HG03066 (cell line): ENCODE results near the gene OGN.
A peak's percentile ranks its signal among the peaks of the same experiment; 100 is the strongest.

Experiments used
- ATAC-seq: cut with Tn5 transposase; IDR thresholded peaks from one replicate; pipeline ENCODE4 v1.9.1; 2021; ENCODE audit warnings: low read depth; ENCODE audit not compliant: unreplicated experiment

Gene OGN

DNA sequence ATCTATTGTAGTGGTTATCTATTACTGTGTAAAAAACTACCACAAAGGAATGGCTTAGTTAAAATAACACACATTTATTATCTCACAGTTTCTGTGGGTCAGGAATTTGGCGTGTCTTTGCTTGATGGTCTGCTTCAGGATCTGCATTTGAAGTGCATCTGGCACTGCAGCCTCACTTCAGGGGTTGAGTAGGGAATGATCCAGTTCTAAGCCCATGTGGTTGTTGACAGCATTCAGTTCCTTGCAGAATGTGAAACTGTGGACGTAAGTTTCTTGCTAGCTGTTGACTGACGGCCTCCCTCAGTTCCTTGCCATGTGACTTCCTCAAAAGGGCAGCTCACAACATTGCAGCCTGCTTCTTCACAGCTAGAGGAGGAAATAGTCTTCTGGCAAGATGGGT is 2.1 kb upstream of the OGN start:
- peak; percentile 63 for ATAC-seq

DNA sequence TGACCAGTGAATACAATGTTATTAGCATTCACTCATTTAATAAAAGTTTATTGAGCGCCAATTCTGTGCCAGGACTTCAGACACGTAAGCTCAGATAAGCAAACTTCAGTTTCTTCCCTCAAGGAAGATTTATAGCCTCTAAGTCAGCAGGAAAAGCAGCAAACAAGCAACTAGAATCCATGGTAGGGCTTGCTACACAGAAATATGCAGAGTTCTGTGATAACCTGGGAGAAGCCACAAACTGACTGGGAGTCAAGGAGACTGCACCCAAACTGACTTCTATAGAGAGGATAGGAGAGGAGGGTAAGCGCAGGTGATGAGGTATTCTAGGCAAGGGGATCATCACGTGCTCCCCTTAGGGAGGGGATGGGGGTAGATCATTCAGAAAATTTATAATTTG is 1.4 kb upstream of the OGN start:
- no peak for ATAC-seq

DNA sequence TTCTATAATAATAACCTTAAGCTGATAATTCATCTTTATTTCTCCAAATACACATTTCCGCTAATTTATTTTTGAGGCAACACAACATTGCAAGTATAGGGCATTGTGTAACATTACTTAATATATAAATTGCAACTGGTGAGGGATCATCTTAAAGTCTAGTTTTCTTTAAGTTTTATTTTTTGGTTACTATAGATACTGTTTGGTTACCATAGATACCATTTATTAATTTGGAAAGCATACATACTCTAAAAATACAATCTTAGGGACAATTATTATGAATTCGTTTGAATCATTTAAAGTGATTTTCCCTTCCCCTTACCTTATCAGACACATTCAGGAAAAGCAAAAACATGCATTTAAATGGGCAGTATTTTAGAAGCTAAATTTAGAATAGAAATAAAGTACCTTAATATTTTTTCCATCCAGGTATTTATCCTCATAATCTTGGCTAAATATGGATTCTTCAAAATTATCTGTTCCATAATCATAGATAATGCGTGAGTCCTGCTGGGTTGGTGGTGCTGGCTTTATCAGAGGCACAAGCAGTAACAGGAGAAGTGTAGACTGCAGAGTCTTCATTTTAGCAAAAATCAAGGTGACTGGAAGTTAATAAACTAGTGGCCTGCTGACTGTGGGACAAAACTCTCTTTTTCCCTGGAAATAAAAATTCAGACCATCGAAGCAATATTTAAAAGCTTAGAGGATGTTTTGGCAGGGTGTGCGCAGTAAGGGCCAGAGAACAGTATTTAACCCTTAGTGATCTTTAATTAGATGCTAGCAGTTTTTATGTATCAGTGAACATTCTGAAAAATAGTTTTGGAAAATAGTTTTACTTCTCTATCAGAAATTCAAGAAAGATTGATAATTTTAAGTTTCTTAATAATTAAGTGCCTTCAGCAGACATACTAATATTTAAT is 1.3 kb downstream of the OGN start:
- no peak for ATAC-seq

DNA sequence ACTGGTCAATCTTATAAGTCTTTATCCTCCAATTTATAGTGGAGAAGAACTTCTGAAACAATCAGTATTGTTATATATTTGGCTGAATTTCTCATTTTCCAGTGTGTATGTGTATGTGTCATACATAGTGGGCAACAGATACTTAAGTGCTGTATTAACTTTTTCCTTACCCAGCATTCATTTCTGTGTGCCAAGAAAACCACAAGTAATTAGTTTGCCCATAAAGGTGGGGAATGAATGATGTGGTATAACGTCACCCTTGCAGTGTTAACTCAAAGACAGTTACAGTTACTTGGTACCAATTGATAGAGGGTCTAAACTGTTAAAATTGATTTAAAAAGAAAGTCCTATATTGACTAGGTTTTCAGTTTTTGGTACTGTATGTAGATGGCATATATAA is 2.0 kb downstream of the OGN start:
- no peak for ATAC-seq

DNA sequence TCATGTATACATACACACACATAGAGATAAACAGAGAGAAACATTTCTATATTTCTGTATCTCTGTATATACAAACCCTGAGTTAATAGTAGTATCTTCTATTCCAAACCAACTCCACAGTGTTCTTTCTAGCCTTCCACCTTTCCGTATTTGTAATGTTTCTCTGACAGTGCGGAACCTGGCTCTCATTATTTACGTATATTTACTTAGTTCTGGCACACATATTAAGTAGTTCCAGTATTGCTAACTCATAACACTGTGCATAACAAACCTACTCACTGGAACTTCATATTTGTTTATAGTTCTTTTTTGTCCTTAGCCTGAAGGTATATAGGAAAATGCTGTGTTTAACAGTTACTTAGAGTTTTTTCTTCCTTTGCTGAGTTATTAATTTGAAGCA is 6.5 kb downstream of the OGN start:
- ATAC-seq = no peak

DNA sequence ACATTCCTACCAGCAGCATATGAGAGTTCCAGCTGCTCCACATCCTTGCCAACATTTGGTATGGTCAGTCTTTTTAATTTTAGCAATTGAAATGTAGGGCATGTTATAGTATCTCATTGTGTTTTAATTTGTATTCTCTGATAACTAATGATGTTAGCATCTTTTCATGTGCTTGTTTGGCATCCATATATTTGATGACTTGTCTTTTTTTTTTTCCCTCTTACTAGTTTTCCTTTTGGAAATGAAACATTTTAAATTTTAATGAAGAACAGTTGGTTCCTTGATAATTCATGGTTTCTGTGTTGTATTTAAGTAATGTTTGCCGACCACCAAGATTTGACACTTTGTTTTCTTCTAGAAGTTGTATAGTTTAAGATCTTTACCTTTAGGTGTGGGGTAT is 8.8 kb downstream of the OGN start:
- ATAC-seq = no peak

DNA sequence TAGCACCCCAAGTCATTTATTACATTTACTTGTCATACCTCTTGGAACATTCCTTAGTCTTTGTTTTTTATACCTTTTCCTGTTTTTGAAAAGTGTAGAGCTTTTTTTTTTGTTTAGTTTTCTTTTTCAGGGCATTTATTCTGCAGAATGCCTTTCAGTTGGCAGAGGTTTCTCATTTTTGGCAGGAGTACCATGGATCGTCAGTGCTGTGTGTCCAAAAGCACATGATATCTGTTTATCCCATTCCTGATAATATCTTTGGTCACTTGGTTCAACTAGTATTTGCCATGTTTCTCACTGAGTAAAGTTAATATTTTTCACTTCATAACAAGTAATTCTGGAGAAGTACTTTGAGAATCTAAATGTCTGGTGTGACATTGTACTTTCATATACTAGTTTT is 10.7 kb downstream of the OGN start:
- no peak for ATAC-seq

DNA sequence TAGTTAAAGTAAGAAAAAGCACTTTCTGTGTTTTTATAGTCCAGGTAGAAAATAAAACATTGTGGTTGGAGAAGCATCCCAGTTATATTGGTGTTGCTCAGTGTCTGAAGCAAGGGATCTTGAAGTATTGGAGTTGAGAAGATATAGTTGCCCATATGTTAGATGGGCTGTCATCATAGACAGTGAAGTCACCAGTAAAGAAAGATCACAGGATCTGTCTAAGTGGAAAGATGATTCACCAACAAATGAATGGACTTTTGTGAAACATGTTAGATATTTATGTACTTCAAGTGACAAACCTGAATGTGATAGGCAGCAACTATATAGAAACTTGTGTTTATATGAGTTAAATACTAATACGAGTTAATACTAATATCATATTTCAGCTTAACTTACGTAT is 11.7 kb downstream of the OGN start:
- no peak for ATAC-seq

DNA sequence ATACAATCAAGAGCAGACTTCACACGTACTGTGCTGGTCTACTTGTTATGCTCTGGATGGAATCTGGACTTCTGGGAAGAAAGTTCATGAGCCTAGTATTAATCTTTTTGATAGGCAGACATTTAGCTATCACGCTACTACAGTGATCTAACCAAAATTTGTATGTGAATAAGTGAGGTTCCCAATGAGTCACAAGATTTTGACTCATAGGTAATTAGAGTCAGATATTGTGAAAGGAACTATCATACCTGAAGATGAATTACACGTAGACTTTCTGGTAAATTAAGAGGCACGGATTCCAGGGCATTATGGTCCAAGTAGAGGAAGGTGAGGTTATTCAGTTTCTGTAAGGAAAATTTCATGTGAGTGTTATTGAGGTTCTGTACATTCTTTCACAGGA is 18.4 kb downstream of the OGN start:
- ATAC-seq = no peak

DNA sequence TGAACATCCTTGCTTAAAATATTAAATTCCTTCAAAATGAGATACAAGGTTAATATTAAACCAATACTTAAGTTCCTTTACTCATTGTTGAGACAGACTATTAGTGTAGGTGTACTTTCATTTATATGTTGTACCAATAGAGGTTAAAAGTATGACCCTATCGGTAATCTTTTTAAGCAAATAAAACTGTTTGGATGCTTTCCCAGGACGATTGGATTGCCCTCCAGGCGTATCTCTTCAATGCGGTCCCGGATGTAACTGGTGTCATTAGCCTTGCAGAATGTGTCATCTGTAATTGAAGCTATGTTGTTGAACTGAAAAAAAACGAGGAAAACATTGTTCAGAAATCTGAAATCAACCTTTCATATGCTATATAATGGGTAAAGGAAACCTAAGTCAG is 18.9 kb downstream of the OGN start:
- ATAC-seq = no peak

DNA sequence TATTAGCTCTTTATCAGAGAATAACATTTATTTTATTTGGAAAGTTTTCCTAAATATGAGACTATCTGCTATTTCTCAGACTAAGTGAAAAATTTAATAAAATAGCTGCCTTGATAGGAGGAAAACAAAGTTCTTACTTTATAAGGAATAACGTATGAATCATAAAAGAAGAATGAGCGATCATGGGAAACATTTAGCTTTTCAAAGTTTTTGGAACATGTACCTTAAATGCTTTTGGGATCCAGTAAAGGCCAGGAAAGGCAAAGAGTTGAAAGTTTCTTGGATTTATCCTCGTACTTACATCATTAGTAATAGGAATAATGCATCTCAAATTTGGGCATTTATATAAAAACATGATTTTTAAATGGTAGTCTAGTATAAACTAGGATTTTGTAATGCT is 19.4 kb downstream of the OGN start:
- no peak for ATAC-seq

DNA sequence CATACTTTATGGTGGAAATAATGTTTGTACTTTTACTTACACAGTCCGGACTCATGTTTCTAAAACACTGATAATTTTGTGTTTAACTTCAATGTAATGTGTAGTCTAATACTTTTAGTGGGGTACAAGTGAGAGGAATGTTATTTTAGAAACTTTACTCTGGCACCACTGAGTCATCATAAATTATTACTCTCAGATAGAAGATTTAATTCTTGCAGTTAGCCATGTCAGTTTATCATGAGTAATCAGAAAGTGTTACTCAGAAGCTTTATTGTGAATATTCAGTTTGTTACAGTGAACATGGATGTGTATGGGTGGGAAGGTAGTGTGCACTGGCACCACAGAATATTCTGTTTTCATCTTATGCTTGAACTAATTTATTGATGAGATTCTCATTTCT is 20.0 kb downstream of the OGN start:
- ATAC-seq = no peak

DNA sequence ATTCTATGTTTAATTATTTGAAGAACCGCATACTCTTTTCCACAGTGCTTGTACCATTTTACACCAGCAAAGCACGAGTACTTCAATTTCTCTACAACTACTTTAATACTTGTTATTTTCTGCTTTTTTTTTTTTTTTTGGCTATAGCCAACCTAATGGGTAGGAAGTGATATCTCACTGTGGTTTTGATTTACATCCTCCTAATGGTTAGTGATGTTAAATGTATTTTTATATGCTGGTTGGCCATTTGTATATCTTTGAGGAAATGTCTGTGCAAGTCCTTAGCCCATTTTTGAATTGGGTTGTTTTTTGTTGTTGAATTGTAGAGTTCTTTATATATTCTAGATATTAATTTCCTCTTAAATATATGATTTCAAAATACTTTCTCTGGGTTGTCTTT is 22.6 kb downstream of the OGN start:
- no peak for ATAC-seq

DNA sequence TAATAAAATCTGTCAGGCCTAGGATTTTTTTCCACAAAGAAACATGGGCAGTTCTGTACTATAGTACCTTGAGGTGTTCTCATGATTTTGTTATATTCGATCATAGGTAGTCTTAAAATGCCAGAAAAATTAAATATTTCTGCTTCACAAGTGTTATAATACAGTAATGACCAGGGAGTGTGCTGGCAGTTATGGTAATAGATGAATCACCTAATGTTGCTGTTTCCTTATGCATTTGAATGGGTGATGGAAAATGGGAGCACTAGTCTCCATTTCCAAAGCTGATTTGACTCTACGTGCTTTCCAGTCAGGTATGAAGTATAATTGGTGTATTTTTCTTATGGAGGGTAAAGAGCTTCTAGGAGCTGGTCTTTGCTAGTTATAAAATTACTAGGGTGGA is 23.8 kb downstream of the OGN start:
- no peak for ATAC-seq

DNA sequence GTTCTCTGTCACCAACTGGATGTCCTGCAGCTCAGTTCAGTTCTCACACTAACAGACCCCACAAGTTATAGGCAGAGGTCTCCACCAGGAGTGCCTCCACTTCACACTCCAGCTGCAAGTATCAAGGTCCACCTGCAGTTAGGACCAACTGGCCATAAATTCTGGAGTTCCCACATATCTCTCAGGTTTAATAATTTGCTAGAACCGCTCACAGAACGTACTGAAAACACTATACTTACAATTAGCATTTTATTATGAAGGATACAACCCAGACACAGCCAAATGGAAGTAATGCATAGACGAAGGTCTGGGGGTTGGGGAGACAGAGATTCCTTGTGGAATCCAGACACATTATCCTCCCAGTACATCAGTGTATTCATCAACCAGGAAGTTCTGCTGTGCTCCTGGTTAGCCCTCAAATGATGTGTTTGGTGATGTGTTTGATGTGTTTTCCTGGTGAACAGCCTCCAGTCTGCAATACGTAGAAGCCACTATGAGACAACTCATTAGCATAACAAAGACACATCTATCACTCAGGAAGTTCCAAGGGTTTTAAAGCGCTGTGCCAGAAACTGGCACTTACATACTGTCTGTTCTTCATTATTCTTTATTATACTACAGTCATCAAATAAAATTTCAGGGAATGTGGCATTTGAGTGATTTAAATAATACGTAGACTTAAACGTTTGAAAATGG is 25.4 kb downstream of the OGN start:
- ATAC-seq = no peak

DNA sequence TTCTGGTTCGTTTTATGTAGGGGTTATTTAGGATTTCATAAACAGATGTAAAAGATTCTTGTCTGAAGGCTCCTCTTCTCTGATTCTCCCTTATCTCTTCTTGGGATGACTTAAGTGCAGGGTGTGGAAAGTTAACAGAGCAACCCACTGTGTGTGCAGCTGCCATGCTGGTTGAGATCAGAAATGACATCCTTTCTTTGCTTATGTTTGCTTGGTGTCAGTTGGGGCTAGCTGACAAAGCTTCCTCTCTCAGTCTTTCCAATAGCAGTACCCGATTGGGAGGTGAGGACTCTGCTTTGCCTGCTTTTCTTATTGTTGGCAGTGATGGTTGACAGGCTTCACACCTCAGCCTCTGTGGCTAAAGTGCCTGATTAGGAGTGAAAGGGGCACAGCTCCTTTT is 26.5 kb downstream of the OGN start:
- ATAC-seq = no peak

DNA sequence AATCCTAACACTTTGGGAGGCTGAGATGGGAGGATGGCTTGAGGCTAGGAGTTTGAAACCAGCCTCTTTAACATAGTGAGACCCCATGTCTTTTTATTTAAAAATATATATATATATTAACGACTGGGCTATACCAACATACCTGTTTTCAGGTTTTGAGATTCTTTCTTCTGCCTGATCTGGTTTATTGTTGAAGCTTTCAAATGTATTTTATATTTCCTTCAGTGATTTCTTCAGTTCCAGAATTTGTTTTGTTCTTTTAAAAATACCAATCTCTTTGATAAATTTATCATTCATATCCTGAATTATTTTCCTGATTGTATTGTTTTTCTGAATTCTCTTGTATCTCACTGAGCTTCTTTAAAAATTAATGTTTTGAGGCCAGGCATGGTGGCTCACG is 31.2 kb downstream of the OGN start:
- no peak for ATAC-seq

DNA sequence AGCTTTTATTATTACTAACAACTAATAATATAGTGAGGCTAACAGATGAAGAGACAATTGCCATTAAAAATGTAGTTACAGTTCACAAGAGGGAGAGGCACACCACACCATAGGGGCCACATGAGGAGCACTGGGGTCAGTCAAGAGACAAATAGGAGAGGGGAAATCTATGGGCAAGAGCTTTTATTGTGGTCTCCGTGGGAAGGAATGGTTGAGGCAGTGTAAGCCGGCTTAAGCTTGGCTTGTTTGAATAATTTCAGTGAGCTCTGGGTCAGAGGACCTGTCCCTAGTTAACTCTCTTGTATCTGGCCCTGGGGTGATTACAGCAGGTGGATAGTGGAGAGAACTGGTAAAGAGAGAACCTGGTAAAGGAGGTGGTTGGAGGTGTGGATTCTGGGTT is 35.3 kb downstream of the OGN start:
- no peak for ATAC-seq

DNA sequence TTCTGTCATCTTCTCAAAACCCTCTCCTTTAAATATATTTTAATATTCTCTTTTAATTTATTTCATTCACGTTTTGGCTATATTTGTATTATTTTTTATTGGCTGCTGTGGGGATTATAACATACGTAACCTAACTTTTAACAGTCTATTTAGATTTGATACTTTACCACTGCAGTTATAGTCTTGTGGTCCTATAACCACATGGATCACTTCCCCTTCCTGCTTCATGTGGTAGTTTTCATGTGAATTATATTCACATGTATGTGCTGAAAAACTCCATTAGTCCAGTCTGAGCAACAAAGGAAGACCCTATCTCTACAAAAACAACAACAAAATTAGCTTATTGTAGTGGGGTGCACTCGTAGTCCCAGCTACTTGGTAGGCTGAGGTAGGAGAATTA is 44.3 kb downstream of the OGN start:
- ATAC-seq = no peak

DNA sequence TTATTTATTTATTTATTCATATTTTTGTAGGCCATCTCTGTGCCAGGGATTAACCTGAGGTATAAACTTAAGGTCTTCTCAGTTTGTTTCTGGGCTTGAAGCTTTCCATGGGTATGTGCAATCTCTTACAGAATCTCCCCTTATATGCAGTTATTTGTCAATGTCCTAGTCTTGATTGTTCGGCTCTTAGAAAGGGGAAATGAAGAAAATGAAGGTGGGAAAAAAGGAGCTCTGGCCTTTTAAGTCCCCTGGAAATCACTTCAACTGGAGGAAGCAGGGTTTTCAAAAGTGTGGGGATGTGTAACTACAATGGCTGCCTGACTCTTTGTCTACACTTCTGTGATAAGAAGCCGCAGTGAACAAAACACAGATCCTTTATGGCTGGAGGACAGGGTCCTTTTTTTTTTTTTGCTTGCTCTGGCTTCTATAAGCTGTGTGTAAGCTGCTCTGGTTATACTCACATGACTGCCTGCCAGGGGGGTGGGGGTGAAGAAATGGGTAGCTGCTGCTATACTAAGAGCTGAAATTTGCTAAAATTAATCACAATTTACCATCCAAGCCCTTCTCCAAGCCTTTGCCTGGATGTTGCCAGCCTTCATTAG is 44.9 kb downstream of the OGN start:
- ATAC-seq = no peak

DNA sequence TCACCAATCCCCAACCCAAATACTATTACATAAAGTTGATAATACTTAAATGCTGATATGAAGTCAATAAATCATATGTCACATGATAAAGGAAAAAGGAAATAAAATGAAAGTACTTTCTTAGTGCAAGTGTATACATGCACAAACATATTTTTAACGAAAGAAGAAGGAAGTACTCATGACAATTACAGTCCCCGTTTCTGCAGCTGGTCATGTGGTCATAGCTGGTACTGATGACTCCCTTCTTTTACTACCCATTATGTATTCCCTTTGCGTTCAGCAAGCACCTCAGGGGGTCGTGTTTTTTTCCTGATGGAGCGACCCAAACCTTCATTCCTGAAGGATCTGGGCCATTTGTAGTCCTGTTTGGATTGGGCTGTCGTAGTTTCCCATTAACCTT is 51.3 kb downstream of the OGN start:
- no peak for ATAC-seq

DNA sequence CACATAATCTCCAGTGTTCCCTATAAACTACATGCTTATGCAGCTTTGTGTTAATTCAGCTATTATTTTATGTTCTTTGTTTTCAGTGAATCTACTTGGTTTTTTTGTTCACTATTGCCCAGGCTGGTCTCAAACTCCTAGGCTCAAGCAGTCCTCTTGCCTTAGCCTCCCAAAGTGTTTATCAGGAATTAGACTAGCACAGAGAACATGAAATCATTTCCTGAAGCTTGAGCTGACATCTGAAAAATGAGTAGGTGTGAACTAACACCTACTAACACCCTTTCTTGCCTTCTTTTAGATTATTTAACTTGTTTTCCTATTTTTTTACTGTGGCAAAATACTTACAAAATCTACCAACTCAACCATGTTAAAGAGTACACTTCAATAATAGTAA is 53.6 kb downstream of the OGN start:
- no peak for ATAC-seq
